ENCODE results near the gene RBFOX1. TPM values are rescaled to one million over a fixed set of nuclear protein-coding genes. Genes with fewer than 3 reads are reported as not detected.

The RBFOX1 gene
- total RNA-seq, 1 experiment from 2014 or later: not detected

DNA sequence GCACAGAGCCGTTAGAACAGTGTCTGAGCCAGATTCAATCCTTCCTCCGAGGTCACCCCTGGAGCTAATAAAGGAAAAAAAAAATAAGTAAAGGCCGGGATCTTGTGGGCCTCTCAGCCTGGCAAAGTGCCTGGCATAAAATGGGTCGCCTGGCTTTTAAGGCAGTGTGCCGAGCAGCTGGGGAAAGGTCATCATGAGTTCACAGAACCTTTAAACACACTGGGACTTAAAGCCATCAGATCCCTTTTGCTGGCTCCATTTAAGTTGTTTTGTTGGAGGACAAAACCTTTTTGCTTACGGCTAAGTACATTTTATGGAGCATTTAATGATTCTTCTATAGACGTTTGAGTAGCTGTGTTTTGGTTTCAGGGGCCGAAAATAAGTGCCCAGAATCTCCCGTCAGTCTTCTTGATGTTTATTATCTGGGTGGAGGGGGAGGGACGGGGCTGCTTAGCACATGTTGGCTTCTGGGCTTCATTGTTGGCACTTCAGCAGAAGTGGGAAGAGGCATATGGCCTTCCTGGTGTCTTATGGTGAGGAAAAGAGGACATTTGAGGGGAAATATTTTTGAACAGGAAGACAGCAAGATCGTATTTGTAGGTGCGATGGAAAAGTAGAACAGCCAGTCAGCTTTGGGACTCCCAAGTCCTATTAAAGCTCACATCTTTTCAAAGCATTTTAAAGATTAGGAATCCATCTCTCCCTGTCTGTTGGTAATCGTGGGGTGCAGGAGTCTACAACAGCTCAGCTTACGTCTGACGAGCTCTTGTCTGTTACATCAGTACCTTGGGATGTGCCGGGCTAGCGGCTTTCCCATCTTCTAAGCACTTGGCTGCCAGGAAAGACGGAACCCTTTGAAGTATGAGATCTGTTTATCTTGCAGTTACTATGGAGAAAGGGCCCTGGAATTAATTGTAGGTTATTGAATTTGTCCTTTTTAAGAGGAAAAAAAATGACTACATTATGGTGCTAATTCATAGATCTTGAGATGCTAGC, 31.1 kb downstream of the RBFOX1 start (continued):
- TF ChIP-seq CEBPB (IDR thresholded peaks at IDR 0.05; ENCODE audit: low read depth): no peak

DNA sequence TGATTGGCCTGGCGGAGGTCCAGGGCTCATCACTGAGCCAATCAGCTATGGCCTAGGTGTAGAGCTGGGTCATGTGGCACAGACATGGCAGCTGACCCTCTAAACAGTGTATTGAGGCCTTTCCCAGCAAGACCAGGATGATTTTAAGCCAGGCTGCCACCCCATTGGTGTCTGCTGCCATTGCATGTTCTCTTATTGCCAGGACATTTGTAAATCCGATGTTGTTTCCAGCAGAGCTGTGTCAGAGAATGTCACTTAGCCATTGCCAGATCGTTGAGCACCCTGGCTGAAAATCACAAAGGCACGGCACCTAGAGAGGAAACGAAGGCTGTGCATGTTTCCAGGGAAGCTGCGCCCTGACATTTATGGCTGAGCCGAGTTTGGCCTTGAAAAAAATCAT, 33.4 kb downstream of the RBFOX1 start:
- TF ChIP-seq ELF1 (IDR thresholded peaks at IDR 0.05; ENCODE audit: borderline replicate concordance, low read depth) (no peak), CBX3 (IDR thresholded peaks at IDR 0.05; ENCODE audit: low read depth) (no peak), YY1 (IDR thresholded peaks at IDR 0.05; ENCODE audit: extremely low read depth, insufficient replicate concordance, low read depth, low read length) (no peak), CEBPB (IDR thresholded peaks at IDR 0.05; ENCODE audit: low read depth) (no peak), POLR2AphosphoS5 (IDR thresholded peaks at IDR 0.05; ENCODE audit: low read depth, low read length) (no peak)
- TF ChIP-seq, protein P1, sequence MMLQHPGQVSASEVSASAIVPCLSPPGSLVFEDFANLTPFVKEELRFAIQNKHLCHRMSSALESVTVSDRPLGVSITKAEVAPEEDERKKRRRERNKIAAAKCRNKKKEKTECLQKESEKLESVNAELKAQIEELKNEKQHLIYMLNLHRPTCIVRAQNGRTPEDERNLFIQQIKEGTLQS (IDR thresholded peaks at IDR 0.05): no peak
- no TSS peak for BruUV-seq (replicated peaks)
- RAD21 ChIA-PET (ENCODE audit: low non-redundant PET in 1 of 2, low total read pairs in 2 of 2, uncharacterized antibody in 2 of 2, unreplicated experiment in 2 of 2): no interaction called here
- ATAC-seq: no peak
- POLR2A ChIA-PET: no interaction called here
- Histone ChIP-seq H3K27ac (ENCODE audit: low read depth, low read length) (no peak overlapping the region), H3K4me1 (ENCODE audit: control insufficient read depth in 1 of 2, insufficient read depth in 2 of 2, low read length in 2 of 2) (no peaks in the 10 kb centered on the region), H3K27me3 (ENCODE audit: insufficient read depth, low read length) (no peaks in the 10 kb centered on the region), H3K36me3 (ENCODE audit: control insufficient read depth in 1 of 2, insufficient read depth in 2 of 2, low read length in 2 of 2) (no peaks in the 10 kb centered on the region), H2AFZ (ENCODE audit: low read depth, low read length, poor library complexity, severe bottlenecking) (no peak overlapping the region), H4K20me1 (ENCODE audit: insufficient read depth) (no peaks in the 10 kb centered on the region), H3K4me2 (ENCODE audit: low read length) (no peak overlapping the region), H3K9me3 (ENCODE audit: control insufficient read depth in 1 of 2, insufficient read depth in 1 of 2, low read depth in 1 of 2, low read length in 2 of 2) (peaks cover 16 to 26% of the 10 kb centered on the region in 2 experiments; a peak in 3 of 4 replicates), H3K4me3 (replicated peaks in 1 of 2; ENCODE audit: low read depth in 1 of 2, low read length in 2 of 2) (no peak overlapping the region), H3K79me2 (ENCODE audit: insufficient read depth, low read length) (no peaks in the 10 kb centered on the region), H3K9me2 (ENCODE audit: insufficient read depth) (no peaks in the 10 kb centered on the region), H3K9ac (ENCODE audit: low read length) (no peak overlapping the region)
- DNase-seq (ENCODE audit: low read depth, low spot score): no peak
- intact Hi-C loops (cut with micrococcal nuclease): no loop called here
- CTCF ChIA-PET: no interaction called here
